Measurements from ENCODE around the gene SH2B2.

SH2B2 gene

DNA sequence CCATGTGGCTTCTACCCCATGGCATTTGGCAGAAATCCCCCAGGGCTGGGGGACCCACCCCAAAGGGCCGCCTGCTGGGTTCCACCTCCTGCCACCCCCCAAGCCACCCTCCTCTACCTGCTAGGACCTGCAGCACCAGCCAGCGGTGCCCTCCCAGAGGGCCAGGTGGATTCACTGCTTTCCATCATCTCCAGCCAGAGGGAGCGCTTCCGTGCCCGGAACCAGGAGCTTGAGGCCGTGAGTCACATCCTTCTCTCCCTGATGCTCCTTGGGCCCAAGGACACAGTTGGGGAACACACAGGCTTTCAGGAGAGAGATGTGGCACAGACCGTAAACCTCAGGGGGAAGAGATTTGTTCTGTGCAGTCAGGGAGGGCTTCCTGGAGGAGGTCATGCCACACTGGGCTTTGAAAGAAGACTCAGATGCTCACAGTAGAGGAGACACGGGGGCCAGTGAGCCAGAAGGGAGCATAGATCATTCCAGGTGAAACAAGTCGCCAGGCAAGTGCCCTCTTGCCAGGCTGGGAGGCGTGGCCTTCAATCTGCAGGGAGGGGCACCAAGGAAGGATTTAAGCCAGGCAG lies 11.5 kb upstream of the SH2B2 start:
- no peaks in the 10 kb centered on the region for H3K9me3 ChIP-seq (replicated peaks in 1 of 2; ENCODE audit: control insufficient read depth in 2 of 2, insufficient read depth in 1 of 2, low read depth in 1 of 2, low read length in 2 of 2)
- H4K8ac ChIP-seq (ENCODE audit: low read depth, low read length), result no peak overlapping the region
- H3K4me3 ChIP-seq (ENCODE audit: low read length in 2 of 2), result no peak overlapping the region
- H2AFZ ChIP-seq (ENCODE audit: low read length), result no peak overlapping the region
- peak overlapping the region; percentile 86 for H3K14ac ChIP-seq (ENCODE audit: low read length)
- peaks cover 5% of the 10 kb centered on the region in 2 donors for H3K4me1 ChIP-seq (ENCODE audit: control insufficient read depth in 2 of 2, insufficient read depth in 1 of 2, low read depth in 1 of 2, low read length in 2 of 2)
- H3K4ac ChIP-seq (ENCODE audit: low read length), result no peak overlapping the region
- H4K91ac ChIP-seq (ENCODE audit: low read depth, low read length, poor library complexity), result no peak overlapping the region
- H3K27me3 ChIP-seq (ENCODE audit: control insufficient read depth in 3 of 3, insufficient read depth in 3 of 3, low read depth in 1 of 3, low read length in 3 of 3), result no peaks in the 10 kb centered on the region
- no peak overlapping the region for H3K18ac ChIP-seq (ENCODE audit: low read length)
- DNase-seq (ENCODE audit: low spot score), result no peak
- H3K79me1 ChIP-seq (ENCODE audit: low read depth, low read length), result peaks cover 3% of the 10 kb centered on the region
- peak overlapping the region; percentile 17 for H2AK5ac ChIP-seq (ENCODE audit: low read depth, low read length)
- H3K27ac ChIP-seq (replicated peaks; ENCODE audit: low read length), result no peak overlapping the region
- no peak overlapping the region for H3K23ac ChIP-seq (ENCODE audit: low read depth, low read length, poor library complexity)
- H3K36me3 ChIP-seq (replicated peaks in 1 of 2; ENCODE audit: control insufficient read depth in 2 of 2, insufficient read depth in 2 of 2, low read length in 2 of 2), result no peaks in the 10 kb centered on the region
- H2BK12ac ChIP-seq (ENCODE audit: low read length), result no peak overlapping the region
- no peak overlapping the region for H3K9ac ChIP-seq (ENCODE audit: low read depth, low read length, poor library complexity)
- no peak overlapping the region for H3K4me2 ChIP-seq (ENCODE audit: insufficient read depth, low read length, poor library complexity, severe bottlenecking)
- H2BK15ac ChIP-seq (ENCODE audit: low read length), result no peak overlapping the region
- H2BK5ac ChIP-seq (ENCODE audit: low read length), result no peak overlapping the region
- no peak overlapping the region for H2BK120ac ChIP-seq (ENCODE audit: low read depth, low read length)
- WGBS, 2 donors (ENCODE audit: extremely low coverage in 2 of 2, insufficient read length in 2 of 2, insufficient replicate concordance in 1 of 2), result no CpG with 5 or more reads among the region's 10 CpGs

DNA sequence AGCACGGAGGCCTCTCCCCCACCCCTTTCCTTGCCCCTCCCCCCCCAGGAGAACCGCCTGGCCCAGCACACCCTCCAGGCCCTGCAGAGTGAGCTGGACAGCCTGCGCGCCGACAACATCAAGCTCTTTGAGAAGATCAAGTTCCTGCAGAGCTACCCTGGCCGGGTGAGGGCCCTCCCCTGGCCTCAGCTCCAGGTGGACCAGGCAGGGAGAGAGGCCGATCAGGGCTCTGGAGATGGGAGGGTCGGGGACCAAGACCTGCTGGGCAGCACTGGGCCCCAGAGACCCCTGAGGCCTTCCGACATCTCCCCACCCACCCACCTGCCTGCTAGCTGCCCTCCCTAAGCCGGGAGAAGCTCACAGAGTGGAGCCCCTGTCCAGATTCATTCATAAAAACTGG lies 8.8 kb upstream of the SH2B2 start:
- peak overlapping the region; percentile 38 for H2BK15ac ChIP-seq (ENCODE audit: low read length)

DNA sequence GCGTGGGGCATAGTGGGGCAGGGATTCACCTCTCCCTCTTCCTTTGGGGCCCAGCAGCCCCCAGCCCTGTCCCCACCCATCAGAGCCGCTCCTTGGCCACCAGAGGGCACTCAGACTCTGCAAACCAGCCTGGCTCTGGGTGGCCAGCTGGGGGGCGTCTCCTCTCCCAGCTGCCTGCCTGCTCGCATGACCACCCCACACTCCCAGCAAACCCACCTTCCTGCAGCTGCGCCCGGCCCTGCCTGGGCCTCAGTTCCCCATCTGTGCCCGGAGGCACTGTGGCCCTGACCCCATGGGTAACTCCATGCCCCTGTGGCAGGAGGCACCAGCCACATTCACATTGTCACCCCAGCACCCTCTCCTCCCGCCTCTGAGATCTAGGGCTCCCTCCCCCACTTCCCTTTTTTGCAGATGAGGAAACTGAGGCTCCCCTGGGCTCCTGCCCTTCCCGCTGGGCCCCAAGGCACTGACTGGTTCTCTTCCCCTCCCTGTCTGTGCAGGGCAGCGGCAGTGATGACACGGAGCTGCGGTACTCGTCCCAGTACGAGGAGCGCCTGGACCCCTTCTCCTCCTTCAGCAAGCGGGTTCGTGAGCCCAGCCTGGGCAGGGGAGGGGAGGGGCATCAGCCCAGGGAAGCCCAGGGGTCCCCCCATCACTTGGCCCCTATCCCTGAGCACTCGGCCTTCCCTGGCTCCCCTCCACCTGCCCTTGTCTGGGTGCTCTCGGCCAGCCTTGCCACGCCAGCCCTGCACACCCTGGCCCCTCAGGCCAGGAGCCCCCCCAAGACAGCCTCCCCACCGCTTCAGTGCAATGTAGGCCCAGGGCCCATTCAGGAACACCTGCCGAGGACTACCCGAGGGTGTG lies 6.9 kb upstream of the SH2B2 start:
- Histone ChIP-seq H3K27ac (replicated peaks; ENCODE audit: low read length) (no peak overlapping the region), H2BK120ac (ENCODE audit: low read depth, low read length) (no peak overlapping the region)

More for the DNA sequence above, 8.8 kb upstream of the SH2B2 start:
- WGBS, 2 donors (ENCODE audit: extremely low coverage in 2 of 2, insufficient read length in 2 of 2, insufficient replicate concordance in 1 of 2), result no CpG with 5 or more reads among the region's 10 CpGs
- H2AFZ ChIP-seq (ENCODE audit: low read length), result no peak overlapping the region
- H3K4me1 ChIP-seq (ENCODE audit: control insufficient read depth in 2 of 2, insufficient read depth in 1 of 2, low read depth in 1 of 2, low read length in 2 of 2), result peaks cover 4 to 7% of the 10 kb centered on the region in 2 donors
- no peak overlapping the region for H2AK5ac ChIP-seq (ENCODE audit: low read depth, low read length)
- H2BK5ac ChIP-seq (ENCODE audit: low read length), result no peak overlapping the region
- no peaks in the 10 kb centered on the region for H3K9me3 ChIP-seq (replicated peaks in 1 of 2; ENCODE audit: control insufficient read depth in 2 of 2, insufficient read depth in 1 of 2, low read depth in 1 of 2, low read length in 2 of 2)
- H2BK120ac ChIP-seq (ENCODE audit: low read depth, low read length), result no peak overlapping the region
- H3K14ac ChIP-seq (ENCODE audit: low read length), result no peak overlapping the region
- H3K4me3 ChIP-seq (ENCODE audit: low read length in 2 of 2), result no peak overlapping the region
- no peak overlapping the region for H4K8ac ChIP-seq (ENCODE audit: low read depth, low read length)
- no peak overlapping the region for H2BK12ac ChIP-seq (ENCODE audit: low read length)
- H4K91ac ChIP-seq (ENCODE audit: low read depth, low read length, poor library complexity), result no peak overlapping the region
- H3K23ac ChIP-seq (ENCODE audit: low read depth, low read length, poor library complexity), result no peak overlapping the region
- no peak overlapping the region for H3K9ac ChIP-seq (ENCODE audit: low read depth, low read length, poor library complexity)
- no peaks in the 10 kb centered on the region for H3K27me3 ChIP-seq (ENCODE audit: control insufficient read depth in 3 of 3, insufficient read depth in 3 of 3, low read depth in 1 of 3, low read length in 3 of 3)
- H3K18ac ChIP-seq (ENCODE audit: low read length), result no peak overlapping the region
- H3K79me1 ChIP-seq (ENCODE audit: low read depth, low read length), result peaks cover 4% of the 10 kb centered on the region
- no peak overlapping the region for H3K4ac ChIP-seq (ENCODE audit: low read length)
- no peak overlapping the region for H3K4me2 ChIP-seq (ENCODE audit: insufficient read depth, low read length, poor library complexity, severe bottlenecking)
- DNase-seq (ENCODE audit: low spot score), result no peak
- no peak overlapping the region for H3K27ac ChIP-seq (replicated peaks; ENCODE audit: low read length)
- H3K36me3 ChIP-seq (replicated peaks in 1 of 2; ENCODE audit: control insufficient read depth in 2 of 2, insufficient read depth in 2 of 2, low read length in 2 of 2), result no peaks in the 10 kb centered on the region

DNA sequence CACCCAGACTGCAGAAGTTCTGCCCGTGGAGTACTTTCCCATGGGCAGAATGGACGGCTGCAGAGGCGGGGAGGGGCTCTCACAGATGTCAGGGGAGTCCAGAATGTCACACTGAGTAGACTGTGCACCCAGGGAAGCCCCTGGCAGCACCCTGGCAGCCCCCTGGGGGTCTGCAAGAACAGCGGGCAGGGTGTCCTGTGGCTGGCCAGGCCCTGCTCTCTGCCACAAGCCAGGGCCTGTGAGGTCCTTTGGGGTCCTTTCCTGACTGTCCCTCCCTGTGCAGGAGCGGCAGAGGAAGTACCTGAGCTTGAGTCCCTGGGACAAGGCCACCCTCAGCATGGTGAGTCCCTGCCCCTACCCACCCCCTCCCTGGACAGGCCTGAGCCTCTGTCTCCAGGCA lies 6.1 kb upstream of the SH2B2 start:
- peak overlapping the region; percentile 70 for H2AK5ac ChIP-seq (ENCODE audit: low read depth, low read length)
- H3K14ac ChIP-seq (ENCODE audit: low read length), result no peak overlapping the region
- no peak overlapping the region for H3K4me2 ChIP-seq (ENCODE audit: insufficient read depth, low read length, poor library complexity, severe bottlenecking)
- H3K4ac ChIP-seq (ENCODE audit: low read length), result no peak overlapping the region
- no CpG with 5 or more reads among the region's 5 CpGs for WGBS, 2 donors (ENCODE audit: extremely low coverage in 2 of 2, insufficient read length in 2 of 2, insufficient replicate concordance in 1 of 2)
- H3K4me3 ChIP-seq (ENCODE audit: low read length in 2 of 2), result no peak overlapping the region
- peaks cover 4% of the 10 kb centered on the region for H3K79me1 ChIP-seq (ENCODE audit: low read depth, low read length)
- H2BK15ac ChIP-seq (ENCODE audit: low read length), result peak overlapping the region; percentile 75
- no peak overlapping the region for H2BK120ac ChIP-seq (ENCODE audit: low read depth, low read length)
- H3K27ac ChIP-seq (replicated peaks; ENCODE audit: low read length), result no peak overlapping the region
- no peak overlapping the region for H4K8ac ChIP-seq (ENCODE audit: low read depth, low read length)
- H3K36me3 ChIP-seq (replicated peaks in 1 of 2; ENCODE audit: control insufficient read depth in 2 of 2, insufficient read depth in 2 of 2, low read length in 2 of 2), result no peaks in the 10 kb centered on the region
- no peaks in the 10 kb centered on the region for H3K27me3 ChIP-seq (ENCODE audit: control insufficient read depth in 3 of 3, insufficient read depth in 3 of 3, low read depth in 1 of 3, low read length in 3 of 3)
- H3K9me3 ChIP-seq (replicated peaks in 1 of 2; ENCODE audit: control insufficient read depth in 2 of 2, insufficient read depth in 1 of 2, low read depth in 1 of 2, low read length in 2 of 2), result no peaks in the 10 kb centered on the region
- H3K9ac ChIP-seq (ENCODE audit: low read depth, low read length, poor library complexity), result peak overlapping the region; percentile 4
- peak overlapping the region; percentile 73 for H2BK12ac ChIP-seq (ENCODE audit: low read length)
- H3K23ac ChIP-seq (ENCODE audit: low read depth, low read length, poor library complexity), result no peak overlapping the region
- no peak overlapping the region for H4K91ac ChIP-seq (ENCODE audit: low read depth, low read length, poor library complexity)
- H2AFZ ChIP-seq (ENCODE audit: low read length), result no peak overlapping the region
- H3K4me1 ChIP-seq (ENCODE audit: control insufficient read depth in 2 of 2, insufficient read depth in 1 of 2, low read depth in 1 of 2, low read length in 2 of 2), result peaks cover 12 to 19% of the 10 kb centered on the region in 2 donors
- peak overlapping the region; percentile 93 for H2BK5ac ChIP-seq (ENCODE audit: low read length)
- peak overlapping the region; percentile 8 for H3K18ac ChIP-seq (ENCODE audit: low read length)
- DNase-seq (ENCODE audit: low spot score), result no peak

More for the DNA sequence above, 6.9 kb upstream of the SH2B2 start:
- Histone ChIP-seq H2BK5ac (ENCODE audit: low read length) (peak overlapping the region; percentile 93), H3K4me1 (ENCODE audit: control insufficient read depth in 2 of 2, insufficient read depth in 1 of 2, low read depth in 1 of 2, low read length in 2 of 2) (peaks cover 5 to 12% of the 10 kb centered on the region in 2 donors), H3K36me3 (replicated peaks in 1 of 2; ENCODE audit: control insufficient read depth in 2 of 2, insufficient read depth in 2 of 2, low read length in 2 of 2) (no peaks in the 10 kb centered on the region), H4K8ac (ENCODE audit: low read depth, low read length) (no peak overlapping the region), H3K4me3 (ENCODE audit: low read length in 2 of 2) (peak overlapping the region in 1 of 2 donors; percentile 51), H2BK12ac (ENCODE audit: low read length) (no peak overlapping the region), H3K79me1 (ENCODE audit: low read depth, low read length) (peaks cover 4% of the 10 kb centered on the region), H3K23ac (ENCODE audit: low read depth, low read length, poor library complexity) (peak overlapping the region; percentile 5), H2AK5ac (ENCODE audit: low read depth, low read length) (peak overlapping the region; percentile 48), H3K14ac (ENCODE audit: low read length) (peak overlapping the region; percentile 4), H4K91ac (ENCODE audit: low read depth, low read length, poor library complexity) (no peak overlapping the region), H3K27me3 (ENCODE audit: control insufficient read depth in 3 of 3, insufficient read depth in 3 of 3, low read depth in 1 of 3, low read length in 3 of 3) (no peaks in the 10 kb centered on the region), H3K9ac (ENCODE audit: low read depth, low read length, poor library complexity) (peak overlapping the region; percentile 65), H2AFZ (ENCODE audit: low read length) (peak overlapping the region; percentile 91), H3K18ac (ENCODE audit: low read length) (peak overlapping the region; percentile 88), H2BK15ac (ENCODE audit: low read length) (peak overlapping the region; percentile 75), H3K4ac (ENCODE audit: low read length) (no peak overlapping the region), H3K4me2 (ENCODE audit: insufficient read depth, low read length, poor library complexity, severe bottlenecking) (no peak overlapping the region), H3K9me3 (replicated peaks in 1 of 2; ENCODE audit: control insufficient read depth in 2 of 2, insufficient read depth in 1 of 2, low read depth in 1 of 2, low read length in 2 of 2) (no peaks in the 10 kb centered on the region)
- no CpG with 5 or more reads among the region's 23 CpGs for WGBS, 2 donors (ENCODE audit: extremely low coverage in 2 of 2, insufficient read length in 2 of 2, insufficient replicate concordance in 1 of 2)
- peak; percentile 78 for DNase-seq (ENCODE audit: low spot score)

Measured in neuronal stem cell (in vitro differentiated cells).